CD4-positive, alpha-beta T cell treated with Interleukin-15 for 4 hours (primary cell): ENCODE measurements around the gene ZNRF1.
"Not testable (repeated sequence)": the region's sequence is repeated elsewhere in the genome, so short reads cannot be mapped to it uniquely, and the experiment has no call there.

ENCODE experiments used
- DNase-seq: peaks from one replicate; pipeline ENCODE4 v3.0.0-alpha.2; 2020; ENCODE audit warnings: low spot score

ZNRF1 gene

GRCh38 chr16:75114946-75115825, 116.4 kb downstream of the ZNRF1 start:
- DNase-seq: no peak

GRCh38 chr16:75116081-75116910, 117.5 kb downstream of the ZNRF1 start, which contains the start of gene LDHD:
Gene LDHD (minus strand): TSS chr16:75116780. CDS start chr16:75116720, 60 bp downstream.
- no peak for DNase-seq

DNA sequence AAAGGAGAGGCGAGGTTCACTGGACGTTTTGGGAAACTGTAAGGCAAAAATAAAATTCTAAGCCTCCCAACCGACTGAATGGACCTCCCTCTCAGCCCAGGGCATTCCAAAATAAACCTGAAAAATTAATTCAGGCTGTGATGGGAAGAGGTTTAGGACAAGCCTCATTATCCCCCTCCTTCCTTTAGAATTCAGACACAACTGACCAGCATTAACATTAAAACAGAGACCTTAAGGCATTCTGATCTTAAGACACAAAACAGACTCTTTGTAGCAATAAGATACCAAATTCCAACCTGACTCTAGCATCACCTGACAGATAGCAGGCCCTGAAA, 118.1 kb downstream of the ZNRF1 start:
- no peak for DNase-seq

GRCh38 chr16:75118943-75119539, 120.2 kb downstream of the ZNRF1 start:
- no peak for DNase-seq

DNA sequence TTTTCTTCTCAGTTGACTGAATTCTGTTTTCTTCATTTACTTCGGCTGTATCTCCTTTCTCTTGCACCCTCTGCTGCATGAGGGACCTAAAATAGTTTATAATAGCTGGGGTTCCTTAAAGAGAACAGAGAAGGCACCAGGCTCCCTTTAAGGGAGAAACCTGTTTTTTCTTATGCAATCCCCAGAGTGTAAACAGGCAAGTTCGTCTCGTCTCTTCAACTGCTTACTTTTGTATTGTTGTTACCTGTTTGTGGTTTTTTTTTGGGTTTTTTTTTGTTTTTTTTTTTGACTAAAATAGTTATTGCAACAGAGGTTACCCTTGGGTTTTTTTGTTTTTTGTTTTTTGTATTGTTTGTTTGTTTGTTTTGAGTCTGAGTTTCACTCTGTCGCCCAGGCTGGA, 121.4 kb downstream of the ZNRF1 start:
- no peak for DNase-seq

DNA sequence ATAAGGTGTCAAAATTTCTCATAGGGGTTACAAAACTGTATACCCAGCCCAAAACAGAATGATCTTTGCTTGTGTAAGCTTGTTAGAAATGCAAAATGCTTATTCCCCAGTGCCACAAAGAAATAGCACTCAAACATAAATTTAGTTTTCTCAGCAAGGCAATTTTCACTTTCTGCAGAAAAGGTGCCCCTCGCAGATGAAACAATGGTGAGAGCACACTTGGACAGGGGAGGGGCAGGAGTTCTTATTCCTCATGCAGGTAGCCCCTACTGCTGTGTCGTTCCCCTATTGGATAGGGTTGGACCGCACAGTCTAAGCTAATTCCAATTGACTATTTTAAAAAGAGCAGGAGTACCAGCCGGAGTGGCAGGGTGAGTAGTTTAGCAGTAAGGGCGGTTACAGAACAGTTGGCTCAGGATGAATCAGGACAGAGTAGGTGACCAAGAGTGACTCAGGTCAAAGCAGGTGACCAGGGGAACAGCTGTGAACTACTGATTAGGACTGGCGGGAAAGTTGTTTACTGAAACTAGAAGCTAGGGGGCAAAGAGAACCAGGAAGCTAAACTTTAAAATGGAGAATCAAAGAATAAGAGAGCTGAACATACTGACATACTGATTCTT, 123.2 kb downstream of the ZNRF1 start:
- no peak for DNase-seq

DNA sequence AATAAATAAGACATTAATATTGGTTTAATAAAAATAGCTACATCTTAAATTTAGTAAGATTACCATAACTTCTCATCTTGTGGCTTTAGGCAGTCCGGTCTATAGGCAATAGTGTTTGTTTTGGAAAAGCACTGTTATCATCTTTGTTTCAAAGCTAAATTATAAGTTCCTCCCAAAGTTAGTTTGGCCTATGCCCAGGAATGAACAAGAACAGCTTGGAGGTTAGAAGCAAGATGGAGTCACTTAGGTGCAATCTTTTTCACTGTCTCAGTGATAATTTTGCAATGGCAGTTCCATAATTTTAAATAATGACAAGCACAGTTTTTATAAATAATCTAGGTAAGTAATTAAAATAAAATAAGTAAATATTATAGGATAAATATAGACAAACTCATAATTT, 123.8 kb downstream of the ZNRF1 start:
- no peak for DNase-seq

DNA sequence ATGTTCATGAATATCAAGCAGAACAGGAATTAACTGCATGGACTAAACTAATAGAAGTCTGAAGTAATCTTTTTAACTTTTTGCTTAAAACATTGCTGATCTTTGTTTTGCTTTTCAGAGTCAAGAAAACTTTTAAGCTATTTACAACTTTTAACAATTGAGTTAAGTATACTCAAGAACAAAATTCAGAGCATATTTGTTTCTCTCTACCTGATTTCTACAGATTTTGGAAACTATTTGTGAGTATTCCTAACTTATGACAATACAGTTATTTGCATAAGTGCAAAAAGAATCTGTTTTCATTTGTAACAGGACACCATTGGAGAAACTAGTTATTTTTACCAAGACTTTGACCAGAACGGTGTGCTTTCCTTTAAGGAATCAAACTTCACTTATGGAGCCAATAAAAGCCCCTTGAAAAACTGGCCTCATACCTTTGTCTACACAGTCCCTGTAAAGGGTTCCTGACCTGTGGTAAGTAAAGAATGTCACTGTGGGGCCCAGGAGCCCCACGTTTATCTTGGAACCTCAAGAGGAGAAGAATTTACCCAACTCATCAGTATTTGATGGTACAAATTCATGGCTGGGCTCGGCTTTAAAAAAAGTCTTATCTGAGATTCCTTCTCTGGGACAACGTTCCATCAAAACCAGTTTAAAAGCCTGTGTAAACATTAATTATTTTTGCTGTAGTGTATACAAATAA, 129.0 kb downstream of the ZNRF1 start:
- no peak for DNase-seq

GRCh38 chr16:75129421-75130149, 130.8 kb downstream of the ZNRF1 start:
- not testable (repeated sequence) for DNase-seq

GRCh38 chr16:75130150-75130771, 131.4 kb downstream of the ZNRF1 start:
- DNase-seq: no peak

- no peak for DNase-seq
Measured at GRCh38 chr16:75131081-75131480, 132.3 kb downstream of the ZNRF1 start.

- no peak for DNase-seq
Measured at GRCh38 chr16:75138233-75138632, 139.4 kb downstream of the ZNRF1 start.

- DNase-seq: no peak
Measured at GRCh38 chr16:75138636-75139035, 139.8 kb downstream of the ZNRF1 start.

DNA sequence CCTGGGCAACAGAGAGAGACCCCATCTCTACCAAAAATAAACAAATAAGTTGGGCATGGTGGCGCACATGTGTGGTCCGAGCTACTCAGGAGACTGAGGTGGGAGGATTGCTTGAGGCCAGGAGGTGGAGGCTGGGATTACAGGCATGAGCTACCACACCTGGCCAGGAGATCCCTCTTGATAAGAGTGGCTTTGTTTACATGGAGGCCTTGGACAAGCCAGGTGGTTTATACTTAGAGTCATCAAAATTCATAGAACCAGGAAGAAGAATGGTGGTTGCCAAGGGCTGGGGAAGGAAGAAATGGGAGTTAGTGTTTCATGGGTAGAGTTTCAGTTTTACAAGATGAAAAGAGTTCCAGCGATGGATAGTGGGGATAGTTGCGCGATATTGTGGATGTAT, 140.7 kb downstream of the ZNRF1 start:
- no peak for DNase-seq

GRCh38 chr16:75143941-75144340, 145.1 kb downstream of the ZNRF1 start:
- DNase-seq: no peak

DNA sequence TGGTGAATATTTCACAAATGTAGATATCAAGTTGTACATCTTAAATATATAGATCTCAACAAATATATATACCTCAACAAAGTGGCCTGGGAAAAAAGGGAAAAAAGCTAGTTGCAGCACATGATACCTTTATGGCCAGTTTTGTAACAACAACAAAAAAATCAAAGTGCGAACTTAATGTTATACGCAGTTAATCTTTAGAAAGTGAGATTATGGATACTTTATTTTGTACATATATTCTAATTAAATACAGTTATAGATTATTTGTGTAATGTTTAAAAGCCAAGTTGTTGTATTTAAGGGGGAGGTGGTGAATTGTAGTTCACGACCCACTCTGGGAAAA, 149.1 kb downstream of the ZNRF1 start:
- no peak for DNase-seq

- peak; percentile 95 for DNase-seq
Measured at GRCh38 chr16:75148311-75149195, 149.7 kb downstream of the ZNRF1 start, which contains the start of gene ZFP1. Gene ZFP1 (plus strand): TSS chr16:75148524. CDS start chr16:75152952, 4,428 bp downstream.

DNA sequence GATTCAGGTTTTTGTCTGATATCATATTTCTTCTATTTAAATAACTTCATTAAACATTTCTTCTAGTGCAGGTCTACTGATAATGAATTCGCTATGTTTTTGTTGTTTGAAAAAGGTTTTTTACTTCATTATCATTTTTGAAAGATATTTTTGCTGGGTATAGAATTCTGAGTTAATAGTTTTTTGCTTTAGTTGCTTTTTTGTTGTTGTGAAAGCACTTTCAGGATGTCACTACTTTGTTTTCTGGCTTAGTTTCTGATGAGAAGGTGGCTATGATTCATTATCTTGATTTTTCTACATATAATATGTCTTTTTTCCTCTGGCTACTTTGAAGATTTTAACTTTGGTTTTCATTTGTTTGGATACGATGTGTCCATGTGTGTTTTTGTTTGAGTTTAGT, 153.0 kb downstream of the ZNRF1 start:
- DNase-seq: no peak

DNA sequence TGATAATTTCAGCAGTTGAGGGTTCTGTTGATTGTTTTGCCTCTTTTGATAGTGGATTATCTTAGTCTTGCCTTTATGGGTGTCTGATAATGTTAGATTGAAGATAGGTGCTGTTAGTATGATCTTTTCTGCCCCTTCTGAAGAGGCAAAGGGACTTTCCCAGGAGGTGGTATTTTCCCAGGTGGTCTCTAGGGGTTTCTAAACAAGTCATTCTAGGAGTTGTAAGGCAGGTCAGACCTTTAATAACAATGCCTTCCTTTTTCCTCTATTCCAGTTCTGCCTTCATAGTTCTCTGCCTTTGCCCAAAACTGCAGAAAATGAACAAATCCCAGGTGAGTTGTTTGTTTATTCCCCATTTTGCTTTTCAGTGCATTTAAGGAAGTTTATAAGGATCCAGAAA, 153.8 kb downstream of the ZNRF1 start:
- DNase-seq: no peak
